Esophagus squamous epithelium (tissue), 4 donors: ENCODE results near the gene DLG2.

Experiments
- POLR2A ChIP-seq, 4 donors: fragments of 450-650 bp; IDR thresholded peaks; one replicate each; pipeline ENCODE4 v1.6.1; 2017; ENCODE audit warnings: antibody characterized with exemption in 4 of 4, mild to moderate bottlenecking in 4 of 4, moderate library complexity in 3 of 4
- TF ChIP-seq, protein P1 (sequence below), 6 experiments: fragments of 450-650 bp in 4 of 6; fragments of 200-600 bp in 2 of 6; sonication (generic) in 2 of 6; IDR thresholded peaks; one replicate each; pipeline ENCODE4 v1.5.1; 2016 to 2019; ENCODE audit warnings: antibody characterized with exemption in 6 of 6, mild to moderate bottlenecking in 4 of 6, moderate library complexity in 4 of 6

DNA sequence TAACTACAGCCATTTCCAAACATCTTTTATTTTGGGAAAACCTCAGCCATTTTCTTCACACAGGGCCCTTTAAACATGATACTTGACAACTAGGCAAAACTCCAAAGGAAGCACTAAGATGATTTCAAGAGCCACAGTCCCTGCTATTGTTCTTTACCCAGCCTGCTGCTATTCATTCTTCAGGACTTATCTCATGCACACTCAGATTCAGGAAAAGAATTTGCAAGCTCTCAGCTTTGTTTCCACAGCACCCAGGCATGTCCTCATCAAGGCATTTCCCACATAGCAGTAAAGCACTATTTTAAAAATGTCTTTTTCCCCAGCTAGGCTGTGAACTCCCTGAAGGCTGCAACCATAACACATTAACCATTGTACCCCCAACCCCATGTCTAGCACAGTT is 1731.6 kb downstream of the DLG2 start:
- TF ChIP-seq, protein P1, sequence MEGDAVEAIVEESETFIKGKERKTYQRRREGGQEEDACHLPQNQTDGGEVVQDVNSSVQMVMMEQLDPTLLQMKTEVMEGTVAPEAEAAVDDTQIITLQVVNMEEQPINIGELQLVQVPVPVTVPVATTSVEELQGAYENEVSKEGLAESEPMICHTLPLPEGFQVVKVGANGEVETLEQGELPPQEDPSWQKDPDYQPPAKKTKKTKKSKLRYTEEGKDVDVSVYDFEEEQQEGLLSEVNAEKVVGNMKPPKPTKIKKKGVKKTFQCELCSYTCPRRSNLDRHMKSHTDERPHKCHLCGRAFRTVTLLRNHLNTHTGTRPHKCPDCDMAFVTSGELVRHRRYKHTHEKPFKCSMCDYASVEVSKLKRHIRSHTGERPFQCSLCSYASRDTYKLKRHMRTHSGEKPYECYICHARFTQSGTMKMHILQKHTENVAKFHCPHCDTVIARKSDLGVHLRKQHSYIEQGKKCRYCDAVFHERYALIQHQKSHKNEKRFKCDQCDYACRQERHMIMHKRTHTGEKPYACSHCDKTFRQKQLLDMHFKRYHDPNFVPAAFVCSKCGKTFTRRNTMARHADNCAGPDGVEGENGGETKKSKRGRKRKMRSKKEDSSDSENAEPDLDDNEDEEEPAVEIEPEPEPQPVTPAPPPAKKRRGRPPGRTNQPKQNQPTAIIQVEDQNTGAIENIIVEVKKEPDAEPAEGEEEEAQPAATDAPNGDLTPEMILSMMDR (IDR thresholded peaks at IDR 0.05): no peak
- TF ChIP-seq POLR2A (IDR thresholded peaks at IDR 0.05): no peak
